Renal cortical epithelial cell (primary cell): Measurements from ENCODE around the gene SLC5A8. TPM values are rescaled to one million over a fixed set of nuclear protein-coding genes. Genes with fewer than 3 reads are reported as not detected.
"Not testable (repeated sequence)": the region's sequence is repeated elsewhere in the genome, so short reads cannot be mapped to it uniquely, and the experiment has no call there.

Experiments
- DNase-seq: peaks from one replicate; pipeline ENCODE4 v3.0.0-alpha.2; 2011; ENCODE audit warnings: low read depth
- total RNA-seq: library from RNA; depleted of rRNA; stranded (reverse); fragments of >200 nt; gene quantifications from 2 replicates; pipeline ENCODE4 v1.2.3, GENCODE V29; 2014

SLC5A8 gene
- total RNA-seq, 1 donor from 2014 or later = not detected

GRCh38 chr12:101168001-101168400 lies 42.0 kb downstream of the SLC5A8 start:
- DNase-seq = no peak

DNA sequence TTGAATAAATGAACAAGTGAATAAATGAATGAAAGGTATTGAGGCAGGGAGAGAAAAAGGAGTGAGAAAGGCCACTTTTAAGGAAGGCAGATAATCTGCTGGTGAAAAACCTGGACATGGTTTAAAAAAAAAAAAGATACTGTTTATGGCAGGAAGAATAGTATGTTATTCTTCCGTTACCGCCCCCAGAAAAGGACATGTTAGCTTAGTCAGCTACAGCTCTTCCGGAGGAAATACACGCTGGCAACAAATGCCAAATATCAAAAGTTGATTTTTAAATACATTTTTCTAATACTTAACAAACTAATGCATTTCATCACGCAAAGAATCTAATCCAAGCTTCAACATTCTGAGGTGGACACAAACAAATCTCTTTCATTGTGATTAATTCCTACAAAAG lies 43.2 kb downstream of the SLC5A8 start:
- DNase-seq = no peak

GRCh38 chr12:101165319-101165718 lies 44.7 kb downstream of the SLC5A8 start:
- no peak for DNase-seq

- DNase-seq = not testable (repeated sequence)
Observed at GRCh38 chr12:101145777-101146431, 64.1 kb downstream of the SLC5A8 start.

DNA sequence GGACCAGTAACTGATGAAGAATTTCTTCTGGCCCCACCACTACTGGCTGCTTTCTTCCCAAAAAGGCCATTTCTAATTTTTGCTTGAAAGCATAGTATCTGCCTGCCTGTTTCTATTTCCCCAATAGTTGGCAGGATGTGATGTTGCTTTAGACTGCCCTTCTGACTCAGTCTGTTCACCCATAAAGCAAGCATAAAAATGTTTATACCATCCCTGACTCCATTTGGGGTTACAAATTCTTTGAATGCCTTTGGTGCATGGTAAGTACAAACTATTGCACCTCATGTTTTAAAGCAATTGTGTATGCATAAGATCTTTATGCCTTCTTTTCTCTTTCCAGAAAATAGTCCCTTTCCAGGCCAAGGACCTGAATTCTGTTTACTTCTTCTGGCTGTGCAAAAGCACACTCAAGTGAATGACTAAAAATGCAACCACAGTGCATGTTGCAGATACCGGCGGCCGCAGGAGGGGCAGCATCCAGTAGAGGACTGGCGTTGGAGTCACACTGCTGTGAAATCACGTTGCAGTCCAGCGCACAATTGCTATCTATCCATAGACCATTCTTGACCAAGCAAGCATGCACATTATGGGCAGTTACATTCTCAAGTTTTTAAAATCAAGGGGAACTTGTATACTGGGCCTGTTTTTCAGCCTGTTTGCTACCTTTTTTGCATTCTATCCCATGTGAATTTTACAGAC lies 82.4 kb downstream of the SLC5A8 start:
- DNase-seq = peak; percentile 25

- no peak for DNase-seq
Observed at GRCh38 chr12:101117842-101118241, 92.2 kb downstream of the SLC5A8 start.

GRCh38 chr12:101116911-101117310 lies 93.1 kb downstream of the SLC5A8 start:
- no peak for DNase-seq

DNA sequence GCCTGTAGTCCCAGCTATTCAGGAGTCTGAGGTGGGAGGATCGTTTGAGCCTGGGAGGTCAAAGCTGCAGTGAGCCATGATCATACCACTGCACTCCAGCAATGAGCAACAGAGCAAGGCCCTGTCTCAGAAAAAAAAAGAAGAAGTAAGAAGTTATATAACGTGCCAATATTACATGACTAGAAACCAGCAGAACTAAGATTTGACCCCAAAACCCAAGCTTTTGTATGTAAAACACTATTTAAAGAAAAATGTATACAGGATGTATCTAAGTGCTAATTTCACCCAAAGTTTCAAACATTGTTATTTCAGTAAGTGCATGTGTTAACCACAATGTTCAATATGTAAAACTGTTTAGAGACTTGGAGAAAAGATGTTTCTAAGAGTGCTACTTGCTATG lies 94.7 kb downstream of the SLC5A8 start:
- no peak for DNase-seq

- DNase-seq = no peak
Observed at GRCh38 chr12:101111441-101111840, 98.6 kb downstream of the SLC5A8 start.

DNA sequence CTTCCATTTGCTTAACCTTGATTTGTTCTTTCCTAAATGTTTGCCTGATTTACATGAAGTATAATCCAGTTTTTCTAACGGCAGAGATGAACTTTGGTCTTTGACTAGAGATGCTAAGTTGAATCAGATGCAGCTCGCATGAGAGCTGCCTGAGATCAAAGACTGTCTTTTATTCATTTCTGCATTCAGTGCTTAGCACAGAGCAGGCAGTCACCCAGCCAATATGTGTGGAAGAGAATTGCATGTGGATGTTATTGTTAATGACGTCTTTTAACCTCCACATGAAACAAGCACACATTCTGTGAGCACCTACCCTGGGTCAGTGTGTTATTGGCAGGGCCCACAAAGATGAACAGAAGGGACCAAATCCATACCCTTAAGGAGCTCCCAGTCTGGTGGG lies 99.2 kb downstream of the SLC5A8 start:
- DNase-seq = no peak

- no peak for DNase-seq
Observed at GRCh38 chr12:101108130-101108529, 101.9 kb downstream of the SLC5A8 start.

- DNase-seq = no peak
Observed at GRCh38 chr12:101107032-101107763, 102.8 kb downstream of the SLC5A8 start.

Other genes starting within 250 kb of the SLC5A8 start
- gene UTP20, start 69.9 kb upstream of the SLC5A8 start, total RNA-seq = 19.8 and 25.1 TPM in 2 replicates
- gene ARL1, start 197.5 kb upstream of the SLC5A8 start, total RNA-seq = 112 and 213 TPM in 2 replicates